GM12872 (cell line): ENCODE measurements around the gene CAMK2B.

Source experiments
- CTCF ChIP-seq: IDR thresholded peaks from 3 replicates; pipeline ENCODE4 v1.5.1; 2011; ENCODE audit warnings: low read depth, mild to moderate bottlenecking, low read length, moderate library complexity; ENCODE audit not compliant: insufficient read depth

CAMK2B gene

GRCh38 chr7:44261240-44261639, 64.2 kb downstream of the CAMK2B start:
- 0 out of 3 replicates have a peak, but pooled peaks have one; percentile 22 for TF ChIP-seq CTCF

DNA sequence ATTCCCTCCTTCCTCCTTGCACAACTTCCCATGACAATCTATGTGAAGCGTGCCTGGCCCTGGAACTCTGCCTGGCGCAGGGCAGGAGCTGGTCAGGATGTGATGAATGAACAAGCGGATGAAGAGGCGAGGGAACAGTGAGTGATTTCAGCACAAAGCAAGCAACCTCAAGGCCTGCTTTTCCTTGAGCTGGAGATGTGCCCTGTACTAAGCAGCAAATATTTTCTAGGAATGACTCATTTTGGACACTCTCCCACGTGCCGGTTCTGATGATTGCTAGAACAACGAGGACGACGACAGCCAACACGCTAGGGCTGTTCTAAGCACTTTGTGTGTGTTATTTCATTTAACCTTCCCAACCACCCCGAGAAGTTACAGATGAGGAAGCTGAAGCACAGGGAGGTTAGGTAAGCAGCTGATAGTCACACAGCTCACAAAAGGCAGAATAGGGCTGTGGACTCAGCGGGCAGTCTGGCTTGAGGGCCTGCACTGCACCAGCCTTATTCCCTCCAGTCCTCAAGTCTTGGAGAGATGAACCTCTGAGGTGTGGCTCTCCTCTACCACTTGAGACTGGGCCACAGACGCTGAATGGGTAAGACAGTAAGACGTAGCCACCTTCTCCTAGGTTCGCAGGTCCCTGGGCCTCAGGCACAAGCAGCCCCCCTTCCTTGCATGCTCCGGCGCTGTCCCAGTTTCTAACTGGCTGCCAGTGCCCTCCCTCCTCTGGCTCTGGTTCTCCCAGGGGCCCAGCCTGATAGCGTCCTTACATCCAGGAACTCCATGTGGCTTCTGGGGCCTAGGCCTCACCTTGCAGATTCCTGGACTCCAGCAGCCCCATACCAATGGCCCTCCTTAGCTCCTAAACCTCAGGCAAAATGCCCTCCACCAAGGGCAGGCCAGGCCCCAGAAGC, 65.6 kb downstream of the CAMK2B start:
- no peak for TF ChIP-seq CTCF

DNA sequence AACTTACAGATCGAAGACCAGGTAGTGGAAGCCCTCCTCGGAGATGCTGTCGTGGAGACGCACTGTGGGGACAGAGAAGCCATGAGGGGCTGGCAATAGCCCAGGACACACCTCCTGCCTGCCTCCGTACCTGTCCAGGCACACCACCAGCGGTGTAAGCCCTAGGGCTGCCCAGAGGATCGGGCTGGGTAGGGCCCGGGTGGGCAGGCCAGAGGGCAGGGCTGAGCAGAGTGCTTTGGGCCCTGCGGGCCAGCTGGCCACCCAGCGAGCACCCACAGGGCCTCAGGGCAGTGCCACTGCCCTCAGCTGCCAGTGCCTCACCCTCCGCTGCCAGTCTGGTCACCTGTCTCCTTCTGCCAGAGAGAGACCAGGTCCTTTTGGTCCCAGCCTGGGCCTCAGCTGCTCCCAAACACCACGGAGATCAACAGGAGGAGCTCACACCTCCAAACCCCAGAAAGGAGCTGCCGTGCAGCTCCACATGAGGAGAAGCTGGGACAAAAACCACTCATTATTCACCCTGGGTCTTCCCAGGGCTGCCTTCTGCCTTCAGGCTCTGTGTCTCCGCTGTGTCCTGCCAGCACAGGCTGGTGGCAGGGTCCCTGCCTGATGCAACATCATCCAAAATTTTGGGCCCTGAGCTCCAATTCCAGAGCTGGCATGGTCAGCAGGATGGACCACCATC, 66.4 kb downstream of the CAMK2B start:
- TF ChIP-seq CTCF, result no peak

- TF ChIP-seq CTCF, result no peak
Observed at GRCh38 chr7:44258423-44258760, 67.0 kb downstream of the CAMK2B start.

GRCh38 chr7:44257618-44258422, 67.6 kb downstream of the CAMK2B start:
- peak; percentile 27; the same call in 1 of the 3 replicates for TF ChIP-seq CTCF

DNA sequence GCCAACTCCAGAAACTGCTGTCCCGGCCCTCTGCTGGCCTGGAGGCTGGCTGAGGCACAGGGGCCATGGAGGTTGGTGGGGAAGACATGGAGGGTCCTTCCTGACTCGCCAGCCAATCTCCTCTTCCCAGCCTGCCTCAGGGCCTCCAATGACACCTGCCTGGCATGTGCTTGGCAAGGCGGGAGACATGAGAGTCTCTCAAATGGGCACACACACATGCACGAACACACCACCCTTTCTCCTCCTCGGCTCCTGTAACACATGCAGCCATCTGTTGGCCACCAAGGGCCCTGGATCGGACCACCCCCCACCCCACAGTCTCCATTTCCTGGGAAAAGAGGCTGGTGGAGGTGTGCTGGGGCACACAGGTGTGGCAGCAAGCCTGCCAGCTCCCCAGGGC, 68.2 kb downstream of the CAMK2B start:
- TF ChIP-seq CTCF, result no peak

- TF ChIP-seq CTCF, result no peak
Observed at GRCh38 chr7:44256459-44256858, 68.9 kb downstream of the CAMK2B start.
